ENCODE results near the gene LMO7. TPM values are rescaled to one million over a fixed set of nuclear protein-coding genes. Genes with fewer than 3 reads are reported as not detected.
"Not testable (repeated sequence)": the region's sequence is repeated elsewhere in the genome, so short reads cannot be mapped to it uniquely, and the experiment has no call there.

Gene LMO7
- total and polyA plus RNA-seq, 2 of the 13 experiments (the other 11 are each of a cell fraction or from before 2014, with no cell fraction given), result 34.0 to 121 TPM

- TF ChIP-seq, protein P1, sequence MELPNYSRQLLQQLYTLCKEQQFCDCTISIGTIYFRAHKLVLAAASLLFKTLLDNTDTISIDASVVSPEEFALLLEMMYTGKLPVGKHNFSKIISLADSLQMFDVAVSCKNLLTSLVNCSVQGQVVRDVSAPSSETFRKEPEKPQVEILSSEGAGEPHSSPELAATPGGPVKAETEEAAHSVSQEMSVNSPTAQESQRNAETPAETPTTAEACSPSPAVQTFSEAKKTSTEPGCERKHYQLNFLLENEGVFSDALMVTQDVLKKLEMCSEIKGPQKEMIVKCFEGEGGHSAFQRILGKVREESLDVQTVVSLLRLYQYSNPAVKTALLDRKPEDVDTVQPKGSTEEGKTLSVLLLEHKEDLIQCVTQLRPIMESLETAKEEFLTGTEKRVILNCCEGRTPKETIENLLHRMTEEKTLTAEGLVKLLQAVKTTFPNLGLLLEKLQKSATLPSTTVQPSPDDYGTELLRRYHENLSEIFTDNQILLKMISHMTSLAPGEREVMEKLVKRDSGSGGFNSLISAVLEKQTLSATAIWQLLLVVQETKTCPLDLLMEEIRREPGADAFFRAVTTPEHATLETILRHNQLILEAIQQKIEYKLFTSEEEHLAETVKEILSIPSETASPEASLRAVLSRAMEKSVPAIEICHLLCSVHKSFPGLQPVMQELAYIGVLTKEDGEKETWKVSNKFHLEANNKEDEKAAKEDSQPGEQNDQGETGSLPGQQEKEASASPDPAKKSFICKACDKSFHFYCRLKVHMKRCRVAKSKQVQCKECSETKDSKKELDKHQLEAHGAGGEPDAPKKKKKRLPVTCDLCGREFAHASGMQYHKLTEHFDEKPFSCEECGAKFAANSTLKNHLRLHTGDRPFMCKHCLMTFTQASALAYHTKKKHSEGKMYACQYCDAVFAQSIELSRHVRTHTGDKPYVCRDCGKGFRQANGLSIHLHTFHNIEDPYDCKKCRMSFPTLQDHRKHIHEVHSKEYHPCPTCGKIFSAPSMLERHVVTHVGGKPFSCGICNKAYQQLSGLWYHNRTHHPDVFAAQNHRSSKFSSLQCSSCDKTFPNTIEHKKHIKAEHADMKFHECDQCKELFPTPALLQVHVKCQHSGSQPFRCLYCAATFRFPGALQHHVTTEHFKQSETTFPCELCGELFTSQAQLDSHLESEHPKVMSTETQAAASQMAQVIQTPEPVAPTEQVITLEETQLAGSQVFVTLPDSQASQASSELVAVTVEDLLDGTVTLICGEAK (IDR thresholded peaks at IDR 0.05), result 0 out of 2 replicates have a peak, but pooled peaks have one; percentile 2
- TF ChIP-seq, protein P1 (CRISPR knock-in tag; IDR thresholded peaks at IDR 0.05), result not testable (repeated sequence)
- TF ChIP-seq ZMYM2 (CRISPR knock-in tag; IDR thresholded peaks at IDR 0.05) (peak; percentile 72; the same call in 1 of the 2 replicates), ZNF441 (CRISPR knock-in tag; IDR thresholded peaks at IDR 0.05; ENCODE audit: borderline replicate concordance) (peak; percentile 98), ZNF460 (CRISPR knock-in tag; IDR thresholded peaks at IDR 0.05; ENCODE audit: borderline replicate concordance) (peak; percentile 90), HDAC1 (CRISPR knock-in tag; IDR thresholded peaks at IDR 0.05) (0 out of 2 replicates have a peak, but pooled peaks have one; percentile 11), KAT7 (CRISPR knock-in tag; IDR thresholded peaks at IDR 0.05; ENCODE audit: borderline replicate concordance) (peak; percentile 68; the same call in 1 of the 2 replicates), KDM1A (CRISPR knock-in tag; IDR thresholded peaks at IDR 0.05) (peak; percentile 86), ADNP (CRISPR knock-in tag; IDR thresholded peaks at IDR 0.05) (peak; percentile 66; the same call in 1 of the 2 replicates), SALL1 (CRISPR knock-in tag; IDR thresholded peaks at IDR 0.05) (peak; percentile 13; the same call in 1 of the 2 replicates)
- TF ChIP-seq, protein P2, sequence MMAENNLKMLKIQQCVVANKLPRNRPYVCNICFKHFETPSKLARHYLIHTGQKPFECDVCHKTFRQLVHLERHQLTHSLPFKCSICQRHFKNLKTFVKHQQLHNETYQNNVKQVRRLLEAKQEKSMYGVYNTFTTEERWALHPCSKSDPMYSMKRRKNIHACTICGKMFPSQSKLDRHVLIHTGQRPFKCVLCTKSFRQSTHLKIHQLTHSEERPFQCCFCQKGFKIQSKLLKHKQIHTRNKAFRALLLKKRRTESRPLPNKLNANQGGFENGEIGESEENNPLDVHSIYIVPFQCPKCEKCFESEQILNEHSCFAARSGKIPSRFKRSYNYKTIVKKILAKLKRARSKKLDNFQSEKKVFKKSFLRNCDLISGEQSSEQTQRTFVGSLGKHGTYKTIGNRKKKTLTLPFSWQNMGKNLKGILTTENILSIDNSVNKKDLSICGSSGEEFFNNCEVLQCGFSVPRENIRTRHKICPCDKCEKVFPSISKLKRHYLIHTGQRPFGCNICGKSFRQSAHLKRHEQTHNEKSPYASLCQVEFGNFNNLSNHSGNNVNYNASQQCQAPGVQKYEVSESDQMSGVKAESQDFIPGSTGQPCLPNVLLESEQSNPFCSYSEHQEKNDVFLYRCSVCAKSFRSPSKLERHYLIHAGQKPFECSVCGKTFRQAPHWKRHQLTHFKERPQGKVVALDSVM (CRISPR knock-in tag; IDR thresholded peaks at IDR 0.05), result peak; percentile 98
Observed at GRCh38 chr13:75793188-75793567, 157.0 kb downstream of the LMO7 start (continued).

Measured in HepG2 (cell line).